Vagina (tissue), 2 donors: ENCODE measurements around the gene P2RY11. TPM values are rescaled to one million over a fixed set of nuclear protein-coding genes. Genes with fewer than 3 reads are reported as not detected.

Experiments
- DNase-seq, 2 donors: peaks; one replicate each; pipeline ENCODE4 v3.0.0-alpha.2; 2017; ENCODE audit errors: extremely low spot score in 2 of 2
- H3K27ac ChIP-seq: fragments of 200-600 bp; sonication (generic); one replicate; pipeline ENCODE4 v1.5.1; 2019
- H3K27me3 ChIP-seq: fragments of 200-600 bp; sonication (generic); one replicate; pipeline ENCODE4 v1.5.1; 2019
- H3K36me3 ChIP-seq, 2 donors: fragments of 200-600 bp; sonication (generic); one replicate each; pipeline ENCODE4 v1.5.1; 2017 to 2019
- H3K4me1 ChIP-seq: fragments of 200-600 bp; sonication (generic); one replicate; pipeline ENCODE4 v1.5.1; 2019
- H3K4me3 ChIP-seq, 2 donors: fragments of 200-600 bp; sonication (generic); 1 replicate in 1 of 2; 2 replicates in 1 of 2; pipeline ENCODE4 v1.5.1; 2016 to 2019
- H3K9me3 ChIP-seq: fragments of 200-600 bp; sonication (generic); one replicate; pipeline ENCODE4 v1.5.1; 2019
- POLR2A ChIP-seq, 2 donors: fragments of 450-650 bp; IDR thresholded peaks; one replicate each; pipeline ENCODE4 v1.6.1; 2017; ENCODE audit warnings: antibody characterized with exemption in 2 of 2, mild to moderate bottlenecking in 2 of 2, moderate library complexity in 2 of 2
- POLR2AphosphoS5 ChIP-seq, 2 donors: sonication (generic); formaldehyde crosslinking; IDR thresholded peaks; one replicate each; pipeline ENCODE4 v1.9.0; 2017; ENCODE audit warnings: antibody characterized with exemption in 2 of 2, mild to moderate bottlenecking in 2 of 2, low read depth in 1 of 2; ENCODE audit not compliant: insufficient read depth in 1 of 2
- intact Hi-C: fragments of 100-400 bp; cut with DNase I; formaldehyde crosslinking; loops from one replicate; pipeline ENCODE4 v1.15.1; 2023
- total RNA-seq: library from RNA; depleted of rRNA; stranded (reverse); fragments of >200 nt; gene quantifications from one replicate; pipeline ENCODE4 v1.2.3, GENCODE V29; 2016
- TF ChIP-seq, protein P1 (sequence below), 3 experiments: fragments of 450-650 bp in 2 of 3; fragments of 200-600 bp in 1 of 3; sonication (generic) in 1 of 3; IDR thresholded peaks; one replicate each; pipeline ENCODE4 v1.5.1; 2017 to 2019; ENCODE audit warnings: antibody characterized with exemption in 3 of 3, mild to moderate bottlenecking in 2 of 3, moderate library complexity in 2 of 3

The P2RY11 gene
- total RNA-seq, 1 donor from 2014 or later, result 9.1 TPM

GRCh38 chr19:10138879-10139795 lies 27.6 kb downstream of the P2RY11 start:
- DNase-seq, result no peak
- Histone ChIP-seq H3K4me3 (no peak overlapping the region), H3K27me3 (no peaks in the 10 kb centered on the region), H3K9me3 (no peaks in the 10 kb centered on the region), H3K36me3 (peaks cover 0 to 91% of the 10 kb centered on the region in 2 donors), H3K4me1 (no peaks in the 10 kb centered on the region), H3K27ac (no peak overlapping the region)
- intact Hi-C loops, result no loop called here
- TF ChIP-seq POLR2A (IDR thresholded peaks at IDR 0.05) (no peak), POLR2AphosphoS5 (IDR thresholded peaks at IDR 0.05; ENCODE audit: insufficient read depth in 1 of 2, low read depth in 1 of 2) (no peak)
- TF ChIP-seq, protein P1, sequence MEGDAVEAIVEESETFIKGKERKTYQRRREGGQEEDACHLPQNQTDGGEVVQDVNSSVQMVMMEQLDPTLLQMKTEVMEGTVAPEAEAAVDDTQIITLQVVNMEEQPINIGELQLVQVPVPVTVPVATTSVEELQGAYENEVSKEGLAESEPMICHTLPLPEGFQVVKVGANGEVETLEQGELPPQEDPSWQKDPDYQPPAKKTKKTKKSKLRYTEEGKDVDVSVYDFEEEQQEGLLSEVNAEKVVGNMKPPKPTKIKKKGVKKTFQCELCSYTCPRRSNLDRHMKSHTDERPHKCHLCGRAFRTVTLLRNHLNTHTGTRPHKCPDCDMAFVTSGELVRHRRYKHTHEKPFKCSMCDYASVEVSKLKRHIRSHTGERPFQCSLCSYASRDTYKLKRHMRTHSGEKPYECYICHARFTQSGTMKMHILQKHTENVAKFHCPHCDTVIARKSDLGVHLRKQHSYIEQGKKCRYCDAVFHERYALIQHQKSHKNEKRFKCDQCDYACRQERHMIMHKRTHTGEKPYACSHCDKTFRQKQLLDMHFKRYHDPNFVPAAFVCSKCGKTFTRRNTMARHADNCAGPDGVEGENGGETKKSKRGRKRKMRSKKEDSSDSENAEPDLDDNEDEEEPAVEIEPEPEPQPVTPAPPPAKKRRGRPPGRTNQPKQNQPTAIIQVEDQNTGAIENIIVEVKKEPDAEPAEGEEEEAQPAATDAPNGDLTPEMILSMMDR (IDR thresholded peaks at IDR 0.05), result no peak

DNA sequence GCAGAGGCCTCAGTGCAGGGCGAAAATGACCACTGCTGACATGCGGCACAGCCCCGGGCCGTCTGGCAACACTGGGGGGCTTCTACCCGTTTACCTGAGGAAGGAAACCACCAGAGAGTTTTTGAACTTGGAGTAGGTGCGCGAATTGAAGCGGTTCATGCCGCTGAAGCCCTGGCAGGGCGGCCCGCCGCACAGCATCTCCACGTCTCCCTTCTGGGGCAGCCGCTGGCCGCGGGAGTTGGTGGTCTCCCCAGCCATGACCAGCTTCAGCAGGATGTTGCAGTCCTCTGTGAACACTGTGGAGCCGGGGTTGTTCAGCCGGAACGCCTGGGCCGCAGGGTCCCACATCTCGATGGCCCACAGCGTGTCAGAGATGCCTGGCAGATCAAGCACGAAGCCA lies 28.5 kb downstream of the P2RY11 start:
- TF ChIP-seq, protein P1 (IDR thresholded peaks at IDR 0.05), result no peak
- TF ChIP-seq POLR2AphosphoS5 (IDR thresholded peaks at IDR 0.05; ENCODE audit: insufficient read depth in 1 of 2, low read depth in 1 of 2) (no peak), POLR2A (IDR thresholded peaks at IDR 0.05) (no peak)
- Histone ChIP-seq H3K4me3 (no peak overlapping the region), H3K9me3 (no peaks in the 10 kb centered on the region), H3K27me3 (no peaks in the 10 kb centered on the region), H3K36me3 (peaks cover 0 to 96% of the 10 kb centered on the region in 2 donors), H3K27ac (no peak overlapping the region), H3K4me1 (no peaks in the 10 kb centered on the region)
- intact Hi-C loops, result no loop called here
- no peak for DNase-seq

DNA sequence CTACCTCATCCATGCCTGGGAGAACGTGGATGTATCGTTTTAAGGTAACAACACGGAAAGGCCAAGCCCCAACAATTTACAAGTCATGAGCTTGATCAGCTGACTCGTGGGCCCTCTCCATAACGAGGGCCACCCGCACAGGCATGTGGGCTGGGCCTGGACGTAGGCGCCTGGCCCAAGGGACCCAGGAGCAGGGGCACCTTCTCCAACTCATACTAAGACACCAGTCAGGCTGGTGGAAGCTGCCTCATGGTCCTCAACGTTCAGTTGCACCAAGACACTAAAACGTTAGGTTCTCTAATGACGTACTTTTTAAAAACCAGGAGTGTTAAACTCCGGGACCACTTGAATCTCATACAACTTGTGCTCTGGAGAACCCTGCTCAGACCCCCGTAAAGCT lies 30.0 kb downstream of the P2RY11 start:
- DNase-seq, result no peak
- H3K9me3 ChIP-seq, result no peaks in the 10 kb centered on the region
- no peaks in the 10 kb centered on the region for H3K27me3 ChIP-seq
- H3K4me3 ChIP-seq, result no peak overlapping the region
- TF ChIP-seq POLR2A (IDR thresholded peaks at IDR 0.05), result no peak
- no peak for TF ChIP-seq POLR2AphosphoS5 (IDR thresholded peaks at IDR 0.05; ENCODE audit: insufficient read depth in 1 of 2, low read depth in 1 of 2)
- TF ChIP-seq, protein P1 (IDR thresholded peaks at IDR 0.05), result no peak
- peaks cover 0 to 99% of the 10 kb centered on the region in 2 donors for H3K36me3 ChIP-seq
- H3K27ac ChIP-seq, result no peak overlapping the region
- H3K4me1 ChIP-seq, result no peaks in the 10 kb centered on the region
- intact Hi-C loops, result no loop called here

DNA sequence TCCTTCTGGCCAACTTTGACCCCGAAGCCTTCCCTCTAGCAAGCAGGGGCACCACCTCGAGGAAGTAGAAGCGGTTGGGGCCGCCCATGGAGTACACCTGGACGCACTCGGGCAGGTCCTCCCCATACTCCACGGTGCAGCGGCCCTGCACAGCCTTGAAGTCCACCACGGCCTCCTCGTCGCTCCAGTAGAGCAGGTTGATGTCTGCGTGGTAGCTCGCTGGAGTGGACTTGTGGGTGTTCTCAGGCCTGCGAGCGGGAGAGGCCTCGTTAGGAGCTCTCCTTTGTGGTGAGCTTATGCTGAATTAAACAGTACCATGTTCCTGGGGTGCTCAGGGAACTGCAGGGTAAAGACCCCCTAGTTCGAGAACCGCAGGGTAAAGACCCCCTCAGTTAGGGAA lies 30.5 kb downstream of the P2RY11 start:
- DNase-seq, result no peak
- no peaks in the 10 kb centered on the region for H3K4me1 ChIP-seq

More for the DNA sequence above, 30.5 kb downstream of the P2RY11 start:
- intact Hi-C loops, result no loop called here
- Histone ChIP-seq H3K9me3 (no peaks in the 10 kb centered on the region), H3K36me3 (peaks cover 0 to 99% of the 10 kb centered on the region in 2 donors), H3K27ac (no peak overlapping the region), H3K27me3 (no peaks in the 10 kb centered on the region), H3K4me3 (no peak overlapping the region)
- TF ChIP-seq POLR2A (IDR thresholded peaks at IDR 0.05), result no peak
- TF ChIP-seq POLR2AphosphoS5 (IDR thresholded peaks at IDR 0.05; ENCODE audit: insufficient read depth in 1 of 2, low read depth in 1 of 2), result no peak
- TF ChIP-seq, protein P1 (IDR thresholded peaks at IDR 0.05), result no peak
